Breast epithelium (tissue), 4 donors: Measurements from ENCODE around the gene TEPSIN. TPM values are rescaled to one million over a fixed set of nuclear protein-coding genes. Genes with fewer than 3 reads are reported as not detected.

Experiments used
- DNase-seq, 2 donors: peaks; one replicate each; pipeline ENCODE4 v3.0.0-alpha.2; 2019; ENCODE audit warnings: low spot score in 2 of 2
- H3K27ac ChIP-seq, 2 donors: fragments of 200-600 bp; sonication (generic) in 1 of 2; one replicate each; pipeline ENCODE4 v1.5.1; 2016 to 2019; ENCODE audit warnings: mild to moderate bottlenecking in 1 of 2
- H3K27me3 ChIP-seq, 2 donors: fragments of 200-600 bp; sonication (generic) in 1 of 2; one replicate each; pipeline versions ENCODE4 v1.5.1 to v1.6.0; 2017 to 2019; ENCODE audit warnings: control low read depth in 1 of 2, mild to moderate bottlenecking in 1 of 2
- H3K36me3 ChIP-seq: fragments of 200-600 bp; one replicate; pipeline ENCODE4 v1.5.1; 2019
- H3K4me1 ChIP-seq, 2 donors: fragments of 200-600 bp; sonication (generic); one replicate each; pipeline ENCODE4 v1.5.1; 2016 to 2019; ENCODE audit warnings: control low read depth in 1 of 2
- H3K4me3 ChIP-seq, 3 donors: fragments of 200-600 bp; sonication (generic); 1 replicate in 2 of 3; 2 replicates in 1 of 3; pipeline ENCODE4 v1.5.1; 2016 to 2019; ENCODE audit warnings: mild to moderate bottlenecking in 3 of 3, moderate library complexity in 2 of 3
- H3K9me3 ChIP-seq, 2 donors: fragments of 200-600 bp; sonication (generic) in 1 of 2; one replicate each; pipeline ENCODE4 v1.5.1; 2016 to 2019; ENCODE audit warnings: control low read depth in 1 of 2
- POLR2A ChIP-seq: fragments of 450-650 bp; IDR thresholded peaks from one replicate; pipeline ENCODE4 v1.6.1; 2016; ENCODE audit warnings: antibody characterized with exemption, mild to moderate bottlenecking, moderate library complexity
- POLR2AphosphoS5 ChIP-seq, 3 donors: sonication (generic); formaldehyde crosslinking; IDR thresholded peaks; one replicate each; pipeline ENCODE4 v1.6.1; 2017; ENCODE audit warnings: antibody characterized with exemption in 3 of 3
- intact Hi-C: fragments of 100-400 bp; cut with DNase I; formaldehyde crosslinking; loops from one replicate; pipeline ENCODE4 v1.15.1; 2023; ENCODE audit warnings: low total_unique reads
- total RNA-seq, 3 donors: library from RNA; depleted of rRNA; stranded (reverse); fragments of >200 nt; gene quantifications; one replicate each; pipeline ENCODE4 v1.1.0, GENCODE V29; 2016
- TF ChIP-seq, protein P1 (sequence below), 3 donors: fragments of 450-650 bp; IDR thresholded peaks; one replicate each; pipeline ENCODE4 v1.5.1; 2016 to 2017; ENCODE audit warnings: antibody characterized with exemption in 3 of 3, mild to moderate bottlenecking in 3 of 3, moderate library complexity in 3 of 3

TEPSIN gene
- total RNA-seq, 3 donors from 2014 or later: 33.9 to 54.3 (median 36.4) TPM

DNA sequence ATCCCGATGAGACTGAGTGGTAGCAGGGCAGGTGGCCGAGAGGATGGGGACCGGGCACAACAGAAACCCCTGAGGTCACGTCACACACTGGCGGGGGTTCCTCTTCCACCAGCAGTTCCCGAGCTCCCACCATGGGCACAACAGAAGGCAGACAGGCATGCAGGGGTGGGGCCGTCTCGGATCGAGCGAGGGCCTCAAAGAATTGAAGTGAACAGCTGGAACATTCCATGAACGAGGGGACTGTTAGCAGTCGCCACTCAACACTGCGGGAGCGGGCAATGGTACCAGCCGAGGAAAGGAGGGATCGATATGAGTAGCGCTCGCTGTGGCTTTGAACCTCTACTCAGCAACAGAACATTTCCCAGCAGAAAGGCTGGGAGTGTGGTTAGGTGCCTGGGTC, 21.4 kb downstream of the TEPSIN start:
- H3K27me3 ChIP-seq: no peaks in the 10 kb centered on the region
- DNase-seq: no peak
- no peaks in the 10 kb centered on the region for H3K9me3 ChIP-seq
- H3K27ac ChIP-seq: no peak overlapping the region
- TF ChIP-seq, protein P1, sequence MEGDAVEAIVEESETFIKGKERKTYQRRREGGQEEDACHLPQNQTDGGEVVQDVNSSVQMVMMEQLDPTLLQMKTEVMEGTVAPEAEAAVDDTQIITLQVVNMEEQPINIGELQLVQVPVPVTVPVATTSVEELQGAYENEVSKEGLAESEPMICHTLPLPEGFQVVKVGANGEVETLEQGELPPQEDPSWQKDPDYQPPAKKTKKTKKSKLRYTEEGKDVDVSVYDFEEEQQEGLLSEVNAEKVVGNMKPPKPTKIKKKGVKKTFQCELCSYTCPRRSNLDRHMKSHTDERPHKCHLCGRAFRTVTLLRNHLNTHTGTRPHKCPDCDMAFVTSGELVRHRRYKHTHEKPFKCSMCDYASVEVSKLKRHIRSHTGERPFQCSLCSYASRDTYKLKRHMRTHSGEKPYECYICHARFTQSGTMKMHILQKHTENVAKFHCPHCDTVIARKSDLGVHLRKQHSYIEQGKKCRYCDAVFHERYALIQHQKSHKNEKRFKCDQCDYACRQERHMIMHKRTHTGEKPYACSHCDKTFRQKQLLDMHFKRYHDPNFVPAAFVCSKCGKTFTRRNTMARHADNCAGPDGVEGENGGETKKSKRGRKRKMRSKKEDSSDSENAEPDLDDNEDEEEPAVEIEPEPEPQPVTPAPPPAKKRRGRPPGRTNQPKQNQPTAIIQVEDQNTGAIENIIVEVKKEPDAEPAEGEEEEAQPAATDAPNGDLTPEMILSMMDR (IDR thresholded peaks at IDR 0.05): no peak
- TF ChIP-seq POLR2AphosphoS5 (IDR thresholded peaks at IDR 0.05) (no peak), POLR2A (no peak)
- no peak overlapping the region for H3K4me3 ChIP-seq
- intact Hi-C loops: no loop called here
- H3K36me3 ChIP-seq: no peaks in the 10 kb centered on the region
- peaks cover 8% of the 10 kb centered on the region in 2 donors for H3K4me1 ChIP-seq

DNA sequence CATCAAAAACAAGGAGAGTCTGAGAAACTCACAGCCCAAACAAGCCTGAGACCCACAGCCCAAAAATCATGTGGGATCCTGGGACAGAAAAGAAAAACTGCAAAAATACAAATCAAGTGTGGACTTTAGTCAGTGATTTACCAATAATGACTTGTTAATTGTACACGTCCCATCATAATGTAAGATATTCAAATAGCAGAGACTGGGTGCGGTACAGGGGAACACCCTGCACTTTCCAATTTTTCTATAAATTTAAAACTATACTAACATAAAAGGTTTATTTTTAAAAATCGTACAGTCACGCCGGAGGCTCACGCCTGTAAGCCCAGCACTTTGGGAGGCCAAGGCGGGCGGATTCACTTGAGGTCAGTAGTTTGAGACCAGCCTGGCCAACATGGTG, 24.9 kb downstream of the TEPSIN start:
- Histone ChIP-seq H3K27ac (no peak overlapping the region), H3K4me3 (no peak overlapping the region), H3K9me3 (no peaks in the 10 kb centered on the region), H3K27me3 (no peaks in the 10 kb centered on the region), H3K4me1 (no peaks in the 10 kb centered on the region), H3K36me3 (no peaks in the 10 kb centered on the region)
- intact Hi-C loops: no loop called here
- TF ChIP-seq, protein P1 (IDR thresholded peaks at IDR 0.05): no peak
- TF ChIP-seq POLR2A (no peak), POLR2AphosphoS5 (IDR thresholded peaks at IDR 0.05) (no peak)
- DNase-seq: no peak

- Histone ChIP-seq H3K27me3 (no peaks in the 10 kb centered on the region), H3K27ac (no peak overlapping the region), H3K4me1 (no peaks in the 10 kb centered on the region), H3K9me3 (no peaks in the 10 kb centered on the region), H3K36me3 (no peaks in the 10 kb centered on the region), H3K4me3 (no peak overlapping the region)
- TF ChIP-seq, protein P1 (IDR thresholded peaks at IDR 0.05): no peak
- TF ChIP-seq POLR2A: no peak
- TF ChIP-seq POLR2AphosphoS5 (IDR thresholded peaks at IDR 0.05): no peak
- intact Hi-C loops: no loop called here
- no peak for DNase-seq
These were observed 26.5 kb downstream of the TEPSIN start for GRCh38 chr17:81212365-81212764.

- intact Hi-C loops: no loop called here
- peak overlapping the region in 1 of 2 donors; percentile 25 for H3K27ac ChIP-seq
- no peaks in the 10 kb centered on the region for H3K9me3 ChIP-seq
- DNase-seq: no peak
- H3K27me3 ChIP-seq: no peaks in the 10 kb centered on the region
- H3K36me3 ChIP-seq: no peaks in the 10 kb centered on the region
- no peak overlapping the region for H3K4me3 ChIP-seq
- no peaks in the 10 kb centered on the region for H3K4me1 ChIP-seq
- TF ChIP-seq POLR2A (no peak), POLR2AphosphoS5 (IDR thresholded peaks at IDR 0.05) (no peak)
- TF ChIP-seq, protein P1 (IDR thresholded peaks at IDR 0.05): no peak
These were observed 28.0 kb downstream of the TEPSIN start for GRCh38 chr17:81210868-81211267.

GRCh38 chr17:81210466-81210865, 28.4 kb downstream of the TEPSIN start:
- DNase-seq: no peak
- Histone ChIP-seq H3K27ac (no peak overlapping the region), H3K4me1 (no peaks in the 10 kb centered on the region), H3K27me3 (no peaks in the 10 kb centered on the region), H3K4me3 (no peak overlapping the region), H3K9me3 (no peaks in the 10 kb centered on the region), H3K36me3 (no peaks in the 10 kb centered on the region)
- TF ChIP-seq, protein P1 (IDR thresholded peaks at IDR 0.05): no peak
- TF ChIP-seq POLR2AphosphoS5 (IDR thresholded peaks at IDR 0.05) (no peak), POLR2A (no peak)
- intact Hi-C loops: no loop called here
